ENCODE data around the gene GLB1L. TPM values are rescaled to one million over a fixed set of nuclear protein-coding genes. Genes with fewer than 3 reads are reported as not detected.

GLB1L gene
- total and polyA plus RNA-seq, 4 donors: 2.3 to 5.2 (median 2.6) TPM

- 95% methylated on average over 5 of the region's 5 CpGs for WGBS
- Histone ChIP-seq H3K36me3 (ENCODE audit: control insufficient read depth in 4 of 4, insufficient read depth in 3 of 4, low read depth in 1 of 4, low read length in 3 of 4) (peaks cover 8 to 45% (median 38%) of the 10 kb centered on the region in 4 donors), H3K4me1 (ENCODE audit: control insufficient read depth in 4 of 4, insufficient read depth in 4 of 4, low read length in 3 of 4) (peaks cover 7 to 22% (median 13%) of the 10 kb centered on the region in 4 donors), H3K9me3 (ENCODE audit: control insufficient read depth in 4 of 4, low read length in 3 of 4) (no peaks in the 10 kb centered on the region), H3K27ac (ENCODE audit: low read depth in 1 of 2, low read length in 2 of 2) (no peak overlapping the region), H3K27me3 (ENCODE audit: control insufficient read depth in 4 of 4, insufficient read depth in 4 of 4, low read length in 3 of 4) (no peaks in the 10 kb centered on the region), H3K4me3 (ENCODE audit: low read depth in 1 of 3, low read length in 3 of 3) (no peak overlapping the region), H3K9ac (ENCODE audit: low read depth in 1 of 2, low read length in 2 of 2) (no peak overlapping the region)
- TF ChIP-seq CTCF (IDR thresholded peaks at IDR 0.05; ENCODE audit: low read depth, low read length, missing input control) (no peak), HNF4G (IDR thresholded peaks at IDR 0.05) (no peak), ZBTB33 (IDR thresholded peaks at IDR 0.05) (no peak), ATF3 (IDR thresholded peaks at IDR 0.05) (no peak), YY1 (IDR thresholded peaks at IDR 0.05) (no peak), REST (IDR thresholded peaks at IDR 0.05) (no peak), RXRA (IDR thresholded peaks at IDR 0.05) (no peak), FOXA2 (IDR thresholded peaks at IDR 0.05) (no peak), GABPA (IDR thresholded peaks at IDR 0.05 in 1 of 2, conservative IDR thresholded peaks at IDR 0.05 in 1 of 2) (no peak), MAX (IDR thresholded peaks at IDR 0.05) (no peak), SP1 (IDR thresholded peaks at IDR 0.05) (no peak), RAD21 (IDR thresholded peaks at IDR 0.05) (no peak), EGR1 (IDR thresholded peaks at IDR 0.05; ENCODE audit: low read depth in 2 of 2) (no peak), HNF4A (conservative IDR thresholded peaks at IDR 0.05) (no peak), NR2F2 (IDR thresholded peaks at IDR 0.05) (no peak), JUND (IDR thresholded peaks at IDR 0.05) (no peak), TAF1 (conservative IDR thresholded peaks at IDR 0.05) (no peak), FOXA1 (IDR thresholded peaks at IDR 0.05) (no peak)
- DNase-seq (ENCODE audit: low spot score): no peak
These were observed 37.1 kb upstream of the GLB1L start for GRCh38 chr2:219282375-219282774.
